HG03025 (cell line): ENCODE data around the gene LASP1.
"Not testable (repeated sequence)": the region's sequence is repeated elsewhere in the genome, so short reads cannot be mapped to it uniquely, and the experiment has no call there.

Source experiments
- ATAC-seq: cut with Tn5 transposase; IDR thresholded peaks from one replicate; pipeline ENCODE4 v1.9.1; 2021; ENCODE audit warnings: mild to moderate bottlenecking, moderate library complexity; ENCODE audit not compliant: unreplicated experiment, low FRiP score

LASP1 gene

GRCh38 chr17:38869526-38870258, at the start of gene LASP1:
Gene LASP1 (plus strand): TSS chr17:38870058. CDS start chr17:38870190, 132 bp downstream.
- ATAC-seq = peak; percentile 30

GRCh38 chr17:38824899-38825761, 44.7 kb upstream of the LASP1 start, which contains the start of gene CWC25:
Gene CWC25 (minus strand): TSS chr17:38825321. CDS start chr17:38825183, 138 bp downstream.
- peak; percentile 80 for ATAC-seq

GRCh38 chr17:38825762-38826247, 44.1 kb upstream of the LASP1 start:
- no peak for ATAC-seq

- ATAC-seq = no peak
Measured at GRCh38 chr17:38844261-38844757, 25.5 kb upstream of the LASP1 start.

- no peak for ATAC-seq
Measured at GRCh38 chr17:38848557-38848891, 21.3 kb upstream of the LASP1 start.

GRCh38 chr17:38848939-38849605, 20.8 kb upstream of the LASP1 start:
- ATAC-seq = no peak

GRCh38 chr17:38850374-38850773, 19.5 kb upstream of the LASP1 start:
- no peak for ATAC-seq

GRCh38 chr17:38851434-38851833, 18.4 kb upstream of the LASP1 start:
- no peak for ATAC-seq

GRCh38 chr17:38852771-38853291, 17.0 kb upstream of the LASP1 start:
- ATAC-seq = no peak

- ATAC-seq = peak; percentile 58
Measured at GRCh38 chr17:38853292-38854219, 16.3 kb upstream of the LASP1 start, which contains the start of gene RPL23. Gene RPL23 (minus strand): TSS chr17:38853721. CDS start chr17:38853710, 11 bp downstream.

GRCh38 chr17:38855101-38855714, 14.7 kb upstream of the LASP1 start:
- not testable (repeated sequence) for ATAC-seq

GRCh38 chr17:38857271-38857670, 12.6 kb upstream of the LASP1 start:
- ATAC-seq = no peak

GRCh38 chr17:38861399-38861843, 8.4 kb upstream of the LASP1 start:
- no peak for ATAC-seq

GRCh38 chr17:38864636-38865398, 5.0 kb upstream of the LASP1 start:
- ATAC-seq = no peak

GRCh38 chr17:38867179-38867967, 2.5 kb upstream of the LASP1 start:
- ATAC-seq = no peak

GRCh38 chr17:38867968-38868816, 1.7 kb upstream of the LASP1 start:
- no peak for ATAC-seq
